Superior temporal gyrus (tissue), 1 donor: ENCODE results near the gene MYADML2.

Experiments used
- DNase-seq: peaks from one replicate; pipeline ENCODE4 v3.0.0-alpha.2; 2016; ENCODE audit errors: extremely low spot score

The MYADML2 gene

GRCh38 chr17:81978524-81979298 is 31.7 kb upstream of the MYADML2 start:
- DNase-seq, result no peak

GRCh38 chr17:81977211-81977808 is 30.3 kb upstream of the MYADML2 start, which contains the start of gene ASPSCR1:
ASPSCR1 (plus strand) TSS chr17:81977629; CDS start chr17:81977647, 18 bp downstream.
- DNase-seq, result peak; percentile 86

GRCh38 chr17:81976332-81977210 is 29.5 kb upstream of the MYADML2 start:
- DNase-seq, result no peak

GRCh38 chr17:81973432-81973831 is 26.4 kb upstream of the MYADML2 start:
- no peak for DNase-seq

GRCh38 chr17:81968850-81969812 is 22.1 kb upstream of the MYADML2 start:
- no peak for DNase-seq

- DNase-seq, result no peak
Observed at GRCh38 chr17:81968396-81968745, 21.3 kb upstream of the MYADML2 start.

GRCh38 chr17:81967533-81968395 is 20.7 kb upstream of the MYADML2 start:
- DNase-seq, result peak; percentile 84

GRCh38 chr17:81967244-81967532 is 20.2 kb upstream of the MYADML2 start:
- no peak for DNase-seq

- DNase-seq, result no peak
Observed at GRCh38 chr17:81966343-81967243, 19.6 kb upstream of the MYADML2 start.

- no peak for DNase-seq
Observed at GRCh38 chr17:81964081-81964849, 17.2 kb upstream of the MYADML2 start.

GRCh38 chr17:81962499-81963441 is 15.7 kb upstream of the MYADML2 start:
- no peak for DNase-seq

GRCh38 chr17:81961521-81962498 is 14.8 kb upstream of the MYADML2 start:
- DNase-seq, result no peak

GRCh38 chr17:81961087-81961511 is 14.1 kb upstream of the MYADML2 start, which contains the start of gene NOTUM:
NOTUM (minus strand) TSS chr17:81961187; CDS start chr17:81960909, 278 bp downstream.
- DNase-seq, result no peak

- no peak for DNase-seq
Observed at GRCh38 chr17:81960130-81960958, 13.3 kb upstream of the MYADML2 start.
